Tibial nerve (tissue), 4 donors: ENCODE data around the gene OR7C2. TPM values are rescaled to one million over a fixed set of nuclear protein-coding genes. Genes with fewer than 3 reads are reported as not detected.

ENCODE experiments used
- DNase-seq, 2 donors: peaks; one replicate each; pipeline ENCODE4 v3.0.0-alpha.2; 2019; ENCODE audit warnings: low spot score in 2 of 2
- H3K27ac ChIP-seq, 4 donors: fragments of 200-600 bp; sonication (generic) in 3 of 4; one replicate each; pipeline ENCODE4 v1.5.1; 2017 to 2019; ENCODE audit warnings: mild to moderate bottlenecking in 1 of 4
- H3K27me3 ChIP-seq, 2 donors: fragments of 200-600 bp; sonication (generic) in 1 of 2; one replicate each; pipeline versions ENCODE4 v1.5.1 to v1.6.0; 2017 to 2019
- H3K36me3 ChIP-seq, 3 donors: fragments of 200-600 bp; sonication (generic); one replicate each; pipeline ENCODE4 v1.5.1; 2018 to 2019
- H3K4me1 ChIP-seq, 4 donors: fragments of 200-600 bp; sonication (generic) in 3 of 4; one replicate each; pipeline ENCODE4 v1.5.1; 2017 to 2019
- H3K4me3 ChIP-seq, 4 donors: fragments of 200-600 bp; sonication (generic) in 3 of 4; one replicate each; pipeline ENCODE4 v1.5.1; 2017 to 2019; ENCODE audit warnings: mild to moderate bottlenecking in 1 of 4, moderate library complexity in 1 of 4
- H3K9me3 ChIP-seq, 4 donors: fragments of 200-600 bp; sonication (generic) in 3 of 4; one replicate each; pipeline ENCODE4 v1.5.1; 2017 to 2019
- EP300 ChIP-seq, 2 donors: sonication (generic); formaldehyde crosslinking; IDR thresholded peaks; one replicate each; pipeline ENCODE4 v1.6.1; 2017; ENCODE audit warnings: antibody characterized with exemption in 2 of 2, mild to moderate bottlenecking in 1 of 2
- POLR2A ChIP-seq, 2 donors: fragments of 450-650 bp; IDR thresholded peaks; one replicate each; pipeline ENCODE4 v1.6.1; 2017; ENCODE audit warnings: antibody characterized with exemption in 2 of 2, mild to moderate bottlenecking in 2 of 2, moderate library complexity in 2 of 2
- whole genome bisulfite sequencing, 2 donors: methylation state at CpG; one replicate each; pipeline ENCODE4 v1.1.5; 2018; 5-methylcytosine and 5-hydroxymethylcytosine counted together
- total RNA-seq, 4 donors: library from RNA; depleted of rRNA; stranded (reverse); fragments of >200 nt; gene quantifications; one replicate each; pipeline ENCODE4 v1.1.0, GENCODE V29; 2016
- TF ChIP-seq, protein P1 (sequence below), 5 experiments: fragments of 200-600 bp in 3 of 5; fragments of 450-650 bp in 2 of 5; sonication (generic) in 3 of 5; IDR thresholded peaks; one replicate each; pipeline ENCODE4 v1.5.1; 2016 to 2019; ENCODE audit warnings: antibody characterized with exemption in 5 of 5, mild to moderate bottlenecking in 3 of 5, moderate library complexity in 2 of 5

OR7C2 gene
- total RNA-seq, 4 donors from 2014 or later: not detected

DNA sequence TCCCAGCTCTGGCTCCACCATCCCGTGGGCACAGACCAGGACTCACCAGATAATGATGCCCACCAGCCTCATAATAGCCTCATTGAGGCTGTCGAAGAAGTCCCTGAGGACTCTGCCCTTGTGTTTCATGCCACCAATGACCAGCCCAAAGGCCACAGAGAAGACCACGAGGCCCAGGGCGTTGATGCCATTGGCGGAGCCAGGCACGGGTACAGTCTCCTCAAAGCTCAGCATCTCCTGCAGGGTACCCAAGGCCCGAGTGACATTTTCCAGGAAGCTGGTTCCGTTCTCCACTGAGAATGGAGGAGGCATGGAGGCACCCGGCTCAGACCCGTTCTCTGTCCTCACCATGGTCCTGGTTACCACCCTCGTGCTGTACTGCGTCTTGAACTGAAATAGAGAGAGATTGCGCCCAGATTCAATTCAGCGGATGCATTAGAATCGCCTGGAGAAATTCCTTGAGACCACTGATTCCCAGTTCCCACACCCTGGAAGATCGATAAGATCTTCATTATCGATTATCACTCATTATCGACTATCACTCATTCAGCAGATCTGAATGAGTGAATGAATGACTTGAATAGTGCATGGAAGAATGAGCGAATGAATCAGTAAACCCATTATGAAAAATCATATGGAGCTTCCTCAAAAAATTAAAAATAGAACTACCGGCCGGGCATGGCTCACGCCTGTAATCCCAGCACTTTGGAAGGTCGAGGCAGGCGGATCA, 20.8 kb downstream of the OR7C2 start:
- Histone ChIP-seq H3K4me1 (no peaks in the 10 kb centered on the region), H3K9me3 (peaks cover 0 to 69% (median 4%) of the 10 kb centered on the region in 4 donors), H3K36me3 (no peaks in the 10 kb centered on the region), H3K27me3 (no peaks in the 10 kb centered on the region), H3K27ac (no peak overlapping the region), H3K4me3 (no peak overlapping the region)
- TF ChIP-seq POLR2A (IDR thresholded peaks at IDR 0.05): no peak
- no peak for TF ChIP-seq EP300 (IDR thresholded peaks at IDR 0.05)
- TF ChIP-seq, protein P1, sequence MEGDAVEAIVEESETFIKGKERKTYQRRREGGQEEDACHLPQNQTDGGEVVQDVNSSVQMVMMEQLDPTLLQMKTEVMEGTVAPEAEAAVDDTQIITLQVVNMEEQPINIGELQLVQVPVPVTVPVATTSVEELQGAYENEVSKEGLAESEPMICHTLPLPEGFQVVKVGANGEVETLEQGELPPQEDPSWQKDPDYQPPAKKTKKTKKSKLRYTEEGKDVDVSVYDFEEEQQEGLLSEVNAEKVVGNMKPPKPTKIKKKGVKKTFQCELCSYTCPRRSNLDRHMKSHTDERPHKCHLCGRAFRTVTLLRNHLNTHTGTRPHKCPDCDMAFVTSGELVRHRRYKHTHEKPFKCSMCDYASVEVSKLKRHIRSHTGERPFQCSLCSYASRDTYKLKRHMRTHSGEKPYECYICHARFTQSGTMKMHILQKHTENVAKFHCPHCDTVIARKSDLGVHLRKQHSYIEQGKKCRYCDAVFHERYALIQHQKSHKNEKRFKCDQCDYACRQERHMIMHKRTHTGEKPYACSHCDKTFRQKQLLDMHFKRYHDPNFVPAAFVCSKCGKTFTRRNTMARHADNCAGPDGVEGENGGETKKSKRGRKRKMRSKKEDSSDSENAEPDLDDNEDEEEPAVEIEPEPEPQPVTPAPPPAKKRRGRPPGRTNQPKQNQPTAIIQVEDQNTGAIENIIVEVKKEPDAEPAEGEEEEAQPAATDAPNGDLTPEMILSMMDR (IDR thresholded peaks at IDR 0.05): no peak
- WGBS, 2 donors: 89 to 91% methylated on average over 24 of the region's 24 CpGs
- DNase-seq: no peak

DNA sequence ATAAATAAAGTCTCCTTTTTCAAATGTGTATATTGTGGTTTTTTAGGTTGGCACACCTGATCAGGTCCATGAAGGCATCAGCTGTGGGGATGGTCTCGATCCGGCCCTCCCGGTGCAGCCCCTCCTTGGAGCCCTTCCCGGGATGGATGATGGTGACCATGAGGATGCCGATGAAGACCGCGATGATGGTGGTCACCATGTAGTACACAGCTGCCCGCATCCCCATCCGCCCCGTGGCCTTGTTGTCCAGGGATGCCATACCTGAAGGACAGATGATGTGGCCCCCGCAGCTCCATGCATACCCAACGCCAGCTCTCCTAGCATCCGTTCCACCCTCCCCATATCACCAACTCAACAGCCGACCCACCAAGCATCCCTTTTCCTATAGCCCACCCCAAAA, 27.0 kb downstream of the OR7C2 start:
- Histone ChIP-seq H3K27me3 (no peaks in the 10 kb centered on the region), H3K27ac (no peak overlapping the region), H3K9me3 (peaks cover 0 to 16% (median 0%) of the 10 kb centered on the region in 4 donors), H3K4me3 (no peak overlapping the region), H3K4me1 (no peaks in the 10 kb centered on the region), H3K36me3 (no peaks in the 10 kb centered on the region)
- no peak for TF ChIP-seq EP300 (IDR thresholded peaks at IDR 0.05)
- no peak for DNase-seq
- WGBS, 2 donors: 95% methylated on average over 14 of the region's 14 CpGs

DNA sequence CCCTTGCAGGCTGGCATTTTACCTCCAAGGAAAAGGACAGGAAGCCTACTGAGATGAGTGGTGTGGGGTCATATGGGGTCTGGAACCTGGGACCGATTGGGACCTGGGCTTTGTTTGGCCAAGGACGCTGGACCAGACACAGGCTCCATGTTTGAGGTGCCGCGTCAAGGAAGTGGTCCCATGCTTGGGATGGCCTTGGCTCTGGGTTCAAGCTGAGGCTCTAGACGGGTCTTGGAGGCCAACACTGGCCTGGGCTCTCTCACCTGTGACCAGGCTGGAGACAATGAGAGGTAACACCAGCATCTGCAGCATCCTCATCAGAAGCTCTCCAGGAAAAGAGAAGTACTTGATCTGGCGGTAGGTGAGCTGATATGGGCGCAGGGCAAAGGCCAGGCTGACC, 30.2 kb downstream of the OR7C2 start:
- WGBS, 2 donors: 83 to 86% methylated on average over 6 to 7 of the region's 7 CpGs

DNA sequence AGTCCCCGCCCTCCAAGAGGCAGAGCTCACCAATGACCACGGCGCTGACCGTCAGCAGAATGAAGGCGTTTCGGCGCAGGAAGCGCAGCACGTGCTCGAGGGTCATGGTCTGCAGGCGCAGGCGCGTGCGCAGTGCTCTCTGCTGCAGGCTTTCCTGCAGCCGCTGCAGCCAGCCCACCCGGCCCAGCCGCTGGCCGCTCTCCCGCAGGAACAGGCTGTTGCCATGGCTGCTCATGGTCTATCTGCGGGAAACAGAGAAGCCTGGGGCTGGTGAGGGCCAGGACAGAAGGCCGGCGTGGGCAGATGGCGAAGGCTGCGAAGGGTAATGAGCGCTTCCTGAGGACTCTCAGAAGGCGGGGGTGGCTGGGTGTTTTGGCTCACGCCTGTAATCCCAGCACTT, 31.4 kb downstream of the OR7C2 start:
- DNase-seq: no peak
- peaks cover 0 to 10% of the 10 kb centered on the region in 2 donors for H3K27me3 ChIP-seq
- peaks cover 0 to 19% (median 0%) of the 10 kb centered on the region in 4 donors for H3K9me3 ChIP-seq
- no peak overlapping the region for H3K4me3 ChIP-seq
- H3K4me1 ChIP-seq: no peaks in the 10 kb centered on the region
- H3K27ac ChIP-seq: no peak overlapping the region
- TF ChIP-seq EP300 (IDR thresholded peaks at IDR 0.05): no peak
- TF ChIP-seq, protein P1 (IDR thresholded peaks at IDR 0.05): no peak
- H3K36me3 ChIP-seq: no peaks in the 10 kb centered on the region
- 79 to 85% methylated on average over 25 to 27 of the region's 27 CpGs for WGBS, 2 donors

More for the DNA sequence above, 30.2 kb downstream of the OR7C2 start:
- H3K27ac ChIP-seq: no peak overlapping the region
- no peak overlapping the region for H3K4me3 ChIP-seq
- H3K9me3 ChIP-seq: peaks cover 0 to 10% (median 0%) of the 10 kb centered on the region in 4 donors
- peaks cover 0 to 1% of the 10 kb centered on the region in 2 donors for H3K27me3 ChIP-seq
- DNase-seq: no peak
- H3K4me1 ChIP-seq: no peaks in the 10 kb centered on the region
- TF ChIP-seq EP300 (IDR thresholded peaks at IDR 0.05) (no peak), POLR2A (IDR thresholded peaks at IDR 0.05) (no peak)
- TF ChIP-seq, protein P1 (IDR thresholded peaks at IDR 0.05): no peak
- no peaks in the 10 kb centered on the region for H3K36me3 ChIP-seq

DNA sequence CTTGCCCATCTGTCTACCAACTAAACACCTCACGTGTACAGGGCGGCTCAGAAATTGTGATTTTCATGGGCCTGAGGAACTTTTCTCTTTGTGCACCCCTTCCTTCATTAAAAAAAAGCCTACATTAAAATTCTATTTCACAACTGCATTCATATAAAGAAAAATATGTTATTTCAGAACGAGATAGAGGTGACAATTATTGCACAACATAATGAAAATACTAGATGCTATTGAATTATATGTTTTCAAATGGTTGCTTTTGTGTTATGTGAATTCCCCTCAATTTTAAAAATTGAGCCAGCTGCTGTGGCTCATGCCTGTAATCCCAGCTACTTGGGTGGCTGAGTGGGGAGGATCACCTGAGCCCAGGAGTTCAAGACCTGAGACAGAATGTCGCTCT, 33.2 kb downstream of the OR7C2 start:
- no peak for DNase-seq
- H3K27me3 ChIP-seq: peaks cover 0 to 24% of the 10 kb centered on the region in 2 donors

More for the DNA sequence above, 33.2 kb downstream of the OR7C2 start:
- Histone ChIP-seq H3K27ac (no peak overlapping the region), H3K4me3 (no peak overlapping the region), H3K4me1 (peaks cover 0 to under 1% (median 0%) of the 10 kb centered on the region in 4 donors), H3K9me3 (peaks cover 0 to 15% (median 0%) of the 10 kb centered on the region in 4 donors), H3K36me3 (no peaks in the 10 kb centered on the region)
- TF ChIP-seq, protein P1 (IDR thresholded peaks at IDR 0.05): no peak
- TF ChIP-seq POLR2A (IDR thresholded peaks at IDR 0.05) (no peak), EP300 (IDR thresholded peaks at IDR 0.05) (no peak)
- 64 to 67% methylated on average over 4 of the region's 4 CpGs for WGBS, 2 donors
